ENCODE results near the gene MAT2B.

Gene MAT2B

GRCh38 chr5:163473635-163474243 is 31.7 kb upstream of the MAT2B start:
- no peak overlapping the region for H2AFZ ChIP-seq (ENCODE audit: low read length)
- DNase-seq = peak; percentile 42
- no peak for TF ChIP-seq EZH2 (optimal IDR thresholded peaks at IDR 0.05; ENCODE audit: low read depth, low read length)
- TF ChIP-seq CTCF (IDR thresholded peaks at IDR 0.05; ENCODE audit: low read length) = peak; percentile 49

GRCh38 chr5:163475411-163475810 is 30.0 kb upstream of the MAT2B start:
- peaks cover 16% of the 10 kb centered on the region for H3K36me3 ChIP-seq (replicated peaks; ENCODE audit: insufficient read depth, low read length)
- no peak overlapping the region for H3K4me2 ChIP-seq (ENCODE audit: low read depth, low read length)
- H3K79me2 ChIP-seq (ENCODE audit: low read length) = no peaks in the 10 kb centered on the region
- DNase-seq = no peak
- H3K4me1 ChIP-seq (ENCODE audit: low read length) = no peaks in the 10 kb centered on the region
- no peaks in the 10 kb centered on the region for H3K9me3 ChIP-seq (replicated peaks; ENCODE audit: insufficient read depth, low read length)
- no peaks in the 10 kb centered on the region for H4K20me1 ChIP-seq (ENCODE audit: insufficient read depth, low read length)
- TF ChIP-seq EZH2 (optimal IDR thresholded peaks at IDR 0.05; ENCODE audit: low read depth, low read length) (no peak), EZH2phosphoT487 (IDR thresholded peaks at IDR 0.05; ENCODE audit: low read length) (no peak), CTCF (IDR thresholded peaks at IDR 0.05; ENCODE audit: low read length) (no peak)
- H3K9ac ChIP-seq (ENCODE audit: low read length) = no peak overlapping the region
- no peak overlapping the region for H3K4me3 ChIP-seq (ENCODE audit: low read length)
- H3K27ac ChIP-seq (ENCODE audit: low read length) = no peak overlapping the region
- no peaks in the 10 kb centered on the region; the same call in 1 of the 2 replicates for H3F3A ChIP-seq (ENCODE audit: insufficient read depth, low read length)
- H3K9me2 ChIP-seq (replicated peaks; ENCODE audit: insufficient read depth, low read length) = no peaks in the 10 kb centered on the region
- no peak overlapping the region for H2AFZ ChIP-seq (ENCODE audit: low read length)
- no peaks in the 10 kb centered on the region for H3K27me3 ChIP-seq (replicated peaks; ENCODE audit: insufficient read depth, low read length)

More at GRCh38 chr5:163473635-163474243, 31.7 kb upstream of the MAT2B start:
- no peaks in the 10 kb centered on the region for H3K79me2 ChIP-seq (ENCODE audit: low read length)
- H3K9ac ChIP-seq (ENCODE audit: low read length) = no peak overlapping the region
- H3K4me1 ChIP-seq (ENCODE audit: low read length) = no peaks in the 10 kb centered on the region
- no peak overlapping the region for H3K27ac ChIP-seq (ENCODE audit: low read length)
- no peaks in the 10 kb centered on the region for H3K9me3 ChIP-seq (replicated peaks; ENCODE audit: insufficient read depth, low read length)
- H3K36me3 ChIP-seq (replicated peaks; ENCODE audit: insufficient read depth, low read length) = peaks cover 16% of the 10 kb centered on the region
- H3K4me2 ChIP-seq (ENCODE audit: low read depth, low read length) = no peak overlapping the region
- no peaks in the 10 kb centered on the region for H3K9me2 ChIP-seq (replicated peaks; ENCODE audit: insufficient read depth, low read length)
- no peaks in the 10 kb centered on the region for H3K27me3 ChIP-seq (replicated peaks; ENCODE audit: insufficient read depth, low read length)
- H4K20me1 ChIP-seq (ENCODE audit: insufficient read depth, low read length) = no peaks in the 10 kb centered on the region
- no peaks in the 10 kb centered on the region; the same call in 1 of the 2 replicates for H3F3A ChIP-seq (ENCODE audit: insufficient read depth, low read length)
- H3K4me3 ChIP-seq (ENCODE audit: low read length) = no peak overlapping the region

GRCh38 chr5:163478126-163478981 is 27.1 kb upstream of the MAT2B start:
- Histone ChIP-seq H3K9ac (ENCODE audit: low read length) (no peak overlapping the region), H2AFZ (ENCODE audit: low read length) (no peak overlapping the region), H3K79me2 (ENCODE audit: low read length) (no peaks in the 10 kb centered on the region), H3K27me3 (replicated peaks; ENCODE audit: insufficient read depth, low read length) (no peaks in the 10 kb centered on the region), H3K4me3 (ENCODE audit: low read length) (no peak overlapping the region), H3K4me2 (ENCODE audit: low read depth, low read length) (no peak overlapping the region), H3K9me2 (replicated peaks; ENCODE audit: insufficient read depth, low read length) (no peaks in the 10 kb centered on the region), H3K4me1 (ENCODE audit: low read length) (no peaks in the 10 kb centered on the region), H3F3A (ENCODE audit: insufficient read depth, low read length) (no peaks in the 10 kb centered on the region; the same call in none of the 2 replicates), H4K20me1 (ENCODE audit: insufficient read depth, low read length) (no peaks in the 10 kb centered on the region), H3K36me3 (replicated peaks; ENCODE audit: insufficient read depth, low read length) (peaks cover 13% of the 10 kb centered on the region), H3K27ac (ENCODE audit: low read length) (no peak overlapping the region), H3K9me3 (replicated peaks; ENCODE audit: insufficient read depth, low read length) (no peaks in the 10 kb centered on the region)
- no peak for TF ChIP-seq EZH2 (optimal IDR thresholded peaks at IDR 0.05; ENCODE audit: low read depth, low read length)
- TF ChIP-seq EZH2phosphoT487 (IDR thresholded peaks at IDR 0.05; ENCODE audit: low read length) = no peak
- TF ChIP-seq CTCF (IDR thresholded peaks at IDR 0.05; ENCODE audit: low read length) = no peak
- no peak for DNase-seq

Data from MM.1S (cell line).